GM21528 (cell line): ENCODE measurements around the gene CCSER2.
"Not testable (repeated sequence)": the region's sequence is repeated elsewhere in the genome, so short reads cannot be mapped to it uniquely, and the experiment has no call there.

Source experiments
- ATAC-seq: cut with Tn5 transposase; IDR thresholded peaks from one replicate; pipeline ENCODE4 v1.9.1; 2021; ENCODE audit warnings: mild to moderate bottlenecking, moderate library complexity; ENCODE audit not compliant: unreplicated experiment, low FRiP score

The CCSER2 gene

GRCh38 chr10:84429926-84430520 is 101.6 kb downstream of the CCSER2 start:
- peak; percentile 98 for ATAC-seq

DNA sequence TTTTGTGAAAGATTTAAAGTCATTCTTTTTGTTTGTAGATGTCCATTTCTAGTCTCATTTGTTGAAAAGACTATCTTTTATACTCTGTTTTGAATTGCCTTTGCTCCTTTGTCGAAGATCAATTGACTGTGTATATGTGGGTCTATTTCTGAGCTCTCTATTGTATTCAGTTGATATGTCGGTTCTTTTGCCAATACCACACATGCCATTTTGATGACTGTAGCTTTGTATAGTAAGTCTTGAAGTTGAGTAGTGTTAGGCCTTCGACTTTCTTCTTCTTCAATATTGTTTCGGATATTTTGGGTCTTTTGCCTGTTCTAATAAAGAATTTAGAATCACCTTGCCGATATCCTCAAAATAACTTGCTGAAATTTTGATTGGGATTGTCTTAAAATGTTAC is 104.5 kb downstream of the CCSER2 start:
- no peak for ATAC-seq

DNA sequence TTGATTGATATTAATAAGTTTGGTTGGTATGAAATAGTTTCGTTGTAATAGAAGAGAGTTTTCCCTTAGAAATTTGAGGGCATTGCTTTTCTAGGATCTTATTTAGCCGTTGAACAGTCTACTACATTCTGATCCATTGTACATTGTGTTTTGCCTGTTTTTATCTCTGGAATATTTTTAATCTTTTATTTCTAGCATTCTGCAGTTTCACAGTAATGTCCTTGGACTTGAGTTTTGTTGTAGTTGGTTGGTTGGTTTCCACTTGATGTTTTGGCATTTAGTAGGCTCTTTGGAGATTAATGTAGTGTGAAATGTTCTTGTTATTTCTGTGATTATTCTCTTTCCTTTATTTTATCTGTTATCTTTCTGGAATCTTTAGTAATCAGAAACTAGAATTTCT is 112.4 kb downstream of the CCSER2 start:
- ATAC-seq, result no peak

- ATAC-seq, result no peak
These were observed 119.5 kb downstream of the CCSER2 start for GRCh38 chr10:84447701-84448400.

DNA sequence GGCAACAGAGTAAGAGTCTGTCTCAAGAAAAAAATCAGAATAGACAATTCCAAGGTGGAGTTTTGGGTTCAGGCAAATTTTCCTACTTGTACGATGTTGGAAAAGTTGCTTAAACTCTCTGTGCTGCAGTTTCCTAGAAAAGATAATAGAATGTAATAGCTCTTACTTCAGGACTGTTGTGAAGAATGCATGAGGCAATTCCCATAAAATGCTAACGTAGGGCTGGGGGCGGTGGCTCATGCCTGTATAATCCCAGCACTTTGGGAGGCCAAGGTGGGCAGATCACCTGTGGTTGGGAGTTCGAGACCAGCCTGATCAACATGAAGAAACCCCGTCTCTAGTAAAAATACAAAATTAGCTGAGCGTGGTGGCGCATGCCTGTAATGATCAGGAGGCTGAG is 121.0 kb downstream of the CCSER2 start:
- ATAC-seq, result not testable (repeated sequence)

DNA sequence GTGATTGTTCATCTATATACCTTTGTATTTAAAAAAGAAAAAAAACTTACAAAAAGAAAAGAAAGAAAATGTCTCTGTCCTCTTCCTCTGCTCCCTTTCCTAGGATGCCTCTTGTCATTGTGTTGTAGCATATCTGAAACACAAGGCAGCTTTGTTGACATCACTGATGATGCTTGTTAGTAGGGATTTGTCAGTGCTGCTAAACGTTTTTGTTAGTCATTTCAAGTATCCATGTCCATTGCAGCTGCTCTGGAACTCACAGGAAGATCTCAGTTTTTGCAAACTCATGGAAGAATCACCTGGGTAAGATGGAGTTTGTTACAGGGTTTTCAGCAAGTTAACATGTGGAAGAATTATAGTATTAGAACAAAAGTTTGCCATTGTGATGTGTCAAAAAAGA is 123.6 kb downstream of the CCSER2 start:
- no peak for ATAC-seq

- ATAC-seq, result no peak
These were observed 124.9 kb downstream of the CCSER2 start for GRCh38 chr10:84453303-84453702.

DNA sequence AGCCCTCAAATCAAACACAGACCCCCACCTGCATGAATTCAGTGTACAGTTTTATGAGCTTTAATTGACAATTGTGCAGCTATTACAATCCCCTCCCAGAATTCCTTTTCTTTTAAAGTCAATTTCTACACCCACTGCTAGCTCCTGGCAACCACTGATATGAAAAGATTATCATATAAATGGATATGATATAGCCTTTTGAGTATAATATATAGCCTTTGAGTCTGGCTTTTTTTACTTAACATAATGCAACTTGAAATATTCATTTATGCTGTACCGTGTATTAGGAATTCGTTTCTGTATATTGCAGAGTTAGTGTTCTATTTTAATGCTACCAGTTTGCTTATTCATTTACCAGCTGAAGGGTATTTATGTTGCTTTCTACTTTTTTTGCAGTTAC is 127.7 kb downstream of the CCSER2 start:
- no peak for ATAC-seq

GRCh38 chr10:84460520-84460919 is 132.1 kb downstream of the CCSER2 start:
- ATAC-seq, result no peak

GRCh38 chr10:84469470-84469869 is 141.1 kb downstream of the CCSER2 start:
- no peak for ATAC-seq

DNA sequence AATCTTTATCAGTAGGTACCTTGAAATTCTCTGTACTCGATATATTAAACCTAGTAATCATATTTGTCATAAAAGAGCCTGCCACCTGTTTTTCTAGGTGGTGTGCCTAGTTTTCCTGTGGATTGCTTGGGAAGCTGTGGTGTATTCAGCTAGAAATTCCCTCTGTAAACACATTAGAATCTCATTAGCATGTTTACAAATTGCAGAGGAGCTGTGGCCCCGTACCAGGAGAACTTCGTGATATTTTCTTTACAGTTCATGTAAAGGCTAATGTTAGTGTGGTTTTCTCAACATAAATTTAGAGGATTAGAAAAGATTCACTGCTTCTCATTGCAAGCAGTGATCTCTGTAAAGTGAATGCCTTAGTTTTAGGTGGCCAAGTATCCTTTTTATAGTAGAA is 144.7 kb downstream of the CCSER2 start:
- ATAC-seq, result no peak

DNA sequence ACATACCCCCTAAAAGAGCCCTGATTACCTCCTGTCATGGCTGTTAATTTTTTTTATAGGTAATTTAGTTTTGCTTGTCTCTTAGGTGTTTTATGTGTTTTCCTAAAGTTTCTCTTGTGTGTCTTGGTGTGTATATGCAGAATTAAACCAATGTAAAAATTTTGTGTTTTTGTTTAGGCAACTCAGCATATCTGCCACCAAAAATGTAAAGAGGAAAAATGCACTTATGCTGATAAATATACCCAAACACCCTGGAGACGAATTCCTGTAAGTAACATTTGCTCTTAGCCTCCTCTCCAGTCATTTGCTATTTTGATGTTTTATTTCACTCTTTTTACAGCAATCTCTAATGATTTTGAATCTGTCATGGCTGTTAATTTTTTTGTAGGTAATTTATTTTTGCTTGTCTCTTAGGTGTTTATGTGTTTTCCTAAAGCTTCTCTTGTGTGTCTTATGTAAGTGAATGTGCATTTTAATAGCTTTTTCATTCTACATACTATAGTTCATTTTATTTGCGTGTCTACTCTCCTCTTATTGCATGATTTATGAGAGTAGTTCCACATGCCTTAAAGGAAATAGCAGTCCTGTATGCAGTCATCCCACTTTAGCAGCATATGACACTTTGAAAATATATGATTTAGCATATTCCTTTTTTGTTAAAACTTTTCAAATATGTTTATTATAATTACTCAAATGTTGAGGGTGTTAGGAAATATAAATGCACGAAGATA is 149.2 kb downstream of the CCSER2 start:
- ATAC-seq, result no peak

DNA sequence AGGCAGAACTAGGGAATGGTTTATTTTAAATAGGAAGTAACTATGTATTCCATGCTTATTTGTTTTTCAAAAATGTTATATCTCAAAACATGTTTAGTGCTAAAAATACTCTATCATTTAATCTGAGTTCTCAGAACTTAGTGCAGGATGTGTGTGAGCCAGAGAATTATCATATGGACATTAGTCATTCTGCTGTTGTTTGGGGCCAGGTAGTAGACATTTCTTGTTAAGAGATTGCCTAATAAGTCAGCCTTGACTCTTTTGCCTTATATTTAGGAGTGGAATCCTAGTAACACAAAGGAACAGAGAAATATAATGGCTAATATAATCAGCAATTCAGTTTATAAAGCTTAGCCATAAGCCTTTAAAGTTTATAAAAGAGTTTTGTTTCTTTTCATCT is 149.8 kb downstream of the CCSER2 start:
- ATAC-seq, result no peak

DNA sequence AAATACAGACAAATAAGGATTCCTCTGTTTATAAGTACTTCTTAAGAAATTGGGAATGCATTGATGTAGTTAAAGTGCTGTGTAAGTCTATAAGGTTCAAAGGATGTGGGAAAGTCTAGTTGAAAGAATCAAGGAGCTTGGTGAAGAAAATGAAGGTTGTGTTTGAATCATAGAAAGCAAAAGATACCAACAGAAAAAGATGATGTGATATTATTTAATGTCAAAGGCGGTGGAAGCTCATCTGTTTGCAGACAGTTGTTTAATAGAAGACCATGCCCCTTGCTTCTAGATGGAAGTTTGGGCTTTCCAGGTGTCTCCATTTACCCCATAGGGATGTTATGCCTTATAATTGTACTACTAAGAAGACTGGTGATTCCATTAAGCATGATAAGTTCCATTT is 150.3 kb downstream of the CCSER2 start:
- ATAC-seq, result no peak

DNA sequence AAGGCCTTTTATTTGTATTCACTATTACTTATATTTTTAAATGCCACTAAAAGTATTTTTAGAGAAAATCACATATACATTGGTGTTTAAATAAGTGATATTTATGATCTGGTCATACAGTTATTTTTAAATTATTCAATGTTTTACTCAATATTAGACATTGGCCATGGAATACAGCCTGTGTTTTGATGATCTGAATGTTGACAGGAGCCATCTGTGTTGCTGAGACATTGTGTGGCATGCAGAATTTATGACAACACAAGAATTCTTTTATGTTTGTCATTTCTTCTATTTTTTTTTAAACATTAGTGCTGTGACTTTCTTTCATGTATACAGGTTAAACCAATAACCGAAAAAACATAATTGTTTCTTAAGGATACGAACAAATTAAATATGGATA is 156.2 kb downstream of the CCSER2 start:
- no peak for ATAC-seq

GRCh38 chr10:84493361-84493760 is 165.0 kb downstream of the CCSER2 start:
- no peak for ATAC-seq

GRCh38 chr10:84493951-84494848 is 165.8 kb downstream of the CCSER2 start:
- no peak for ATAC-seq

DNA sequence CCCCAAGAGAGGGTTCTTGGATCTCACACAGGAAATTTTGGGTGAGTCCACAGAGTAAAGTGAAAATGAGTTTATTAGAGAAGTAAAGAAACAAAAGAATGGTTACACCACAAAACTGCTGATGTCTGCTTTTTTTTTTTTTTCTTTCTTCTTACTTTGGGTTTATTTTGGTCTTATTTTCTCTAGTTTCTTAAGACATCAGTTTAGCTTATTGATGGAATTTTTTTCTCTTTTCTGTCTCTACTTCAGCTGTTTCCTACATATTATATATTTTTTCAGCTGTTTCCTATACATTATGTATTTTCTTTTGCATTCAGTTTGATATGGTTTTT is 166.4 kb downstream of the CCSER2 start:
- no peak for ATAC-seq

DNA sequence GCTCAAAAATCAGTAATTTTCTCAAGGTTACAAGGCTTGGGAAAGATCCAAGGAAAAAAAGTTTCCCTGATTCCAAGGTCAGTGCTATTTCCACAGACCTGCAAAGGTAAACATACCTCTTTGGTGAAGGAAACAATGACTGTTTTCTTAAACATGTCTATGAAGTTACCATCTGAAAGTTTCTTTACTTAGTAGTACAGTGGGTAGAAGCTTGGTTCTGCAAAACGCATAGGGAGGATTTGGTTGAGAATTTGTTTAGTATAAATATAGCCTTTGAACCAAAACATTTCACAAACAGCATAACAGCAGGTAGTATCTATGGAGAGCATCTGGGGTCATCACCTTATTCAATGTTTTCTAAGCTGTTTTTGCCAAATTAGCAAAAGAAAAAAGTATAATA is 169.6 kb downstream of the CCSER2 start:
- ATAC-seq, result no peak

GRCh38 chr10:84499039-84499438 is 170.7 kb downstream of the CCSER2 start:
- not testable (repeated sequence) for ATAC-seq

DNA sequence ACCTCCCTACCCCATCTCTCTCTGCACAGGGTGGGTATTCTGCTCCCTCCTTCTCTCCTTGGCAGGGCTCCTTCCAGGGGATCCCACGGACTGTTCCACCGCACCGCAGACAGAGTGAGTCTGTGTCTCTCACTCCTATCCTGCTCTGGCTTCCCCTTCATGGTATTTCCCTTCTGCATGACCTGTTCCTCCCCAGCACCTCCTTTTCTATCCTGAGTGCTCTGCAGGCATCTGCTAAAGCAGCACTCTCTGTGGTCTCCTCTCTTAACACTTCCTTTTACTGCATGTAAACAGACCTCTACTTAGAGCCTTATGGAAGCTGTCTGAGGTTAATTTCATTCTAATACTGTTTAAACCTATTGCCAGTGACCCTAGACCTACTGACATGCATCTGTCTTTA is 171.5 kb downstream of the CCSER2 start:
- ATAC-seq, result no peak
